B cell (primary cell): Measurements from ENCODE around the gene BDKRB1. TPM values are rescaled to one million over a fixed set of nuclear protein-coding genes. Genes with fewer than 3 reads are reported as not detected.

ENCODE experiments used
- ATAC-seq: fragments of 200-7000 bp; cut with Tn5 transposase; one replicate; pipeline ENCODE4 v1.10.0; 2021; ENCODE audit warnings: low read depth, mild to moderate bottlenecking, moderate number of reproducible peaks, moderate library complexity
- CTCF ChIA-PET: fragments of 350-600 bp; sonication (Branson Sonifier 250); formaldehyde crosslinking; loops from one replicate; lab custom pipeline; 2021; ENCODE audit warnings: antibody characterized with exemption, inconsistent platforms; lab: Charles Lee
- POLR2A ChIA-PET: fragments of 350-600 bp; sonication (Branson Sonifier 250); formaldehyde crosslinking; loops from one replicate; lab custom pipeline; 2021; ENCODE audit warnings: antibody characterized with exemption; lab: Charles Lee
- DNase-seq: peaks from one replicate; pipeline ENCODE4 v3.0.0; 2013
- H2AFZ ChIP-seq: 2 replicates; pipeline ENCODE4 v1.6.1; 2012; ENCODE audit warnings: mild to moderate bottlenecking, low read depth, low read length; ENCODE audit not compliant: insufficient read depth, poor library complexity, severe bottlenecking
- H3K27ac ChIP-seq, 2 donors: 1 replicate in 1 of 2; 2 replicates in 1 of 2; pipeline ENCODE4 v1.5.1; 2012 to 2013; ENCODE audit warnings: low read length in 2 of 2, mild to moderate bottlenecking in 2 of 2, moderate library complexity in 1 of 2
- H3K27me3 ChIP-seq, 4 experiments: fragments of 200-600 bp in 1 of 4; sonication (generic) in 1 of 4; replicated peaks in 1 of 4; 1 replicate in 2 of 4; 2 replicates in 2 of 4; pipeline versions ENCODE4 v1.6.1 to v1.7.0; 2013 to 2016; ENCODE audit warnings: low read length in 3 of 4, mild to moderate bottlenecking in 2 of 4, mixed read lengths in 1 of 4, moderate library complexity in 1 of 4; ENCODE audit not compliant: insufficient read depth in 4 of 4, control insufficient read depth in 3 of 4; ENCODE audit errors: control extremely low read depth in 1 of 4
- H3K36me3 ChIP-seq, 2 experiments: replicated peaks in 1 of 2; 1 replicate in 1 of 2; 2 replicates in 1 of 2; pipeline versions ENCODE4 v1.6.1 to v1.7.1; 2013; ENCODE audit warnings: low read length in 1 of 2; ENCODE audit not compliant: insufficient read depth in 2 of 2, control insufficient read depth in 1 of 2; ENCODE audit errors: control extremely low read depth in 1 of 2, extremely low read depth in 1 of 2
- H3K4me1 ChIP-seq, 2 donors: fragments of 200-600 bp in 1 of 2; sonication (generic) in 1 of 2; 1 replicate in 1 of 2; 2 replicates in 1 of 2; pipeline versions ENCODE4 v1.5.1 to v1.6.1; 2013 to 2017; ENCODE audit warnings: low read length in 2 of 2; ENCODE audit not compliant: control insufficient read depth in 2 of 2, insufficient read depth in 2 of 2
- H3K4me2 ChIP-seq: replicated peaks from 2 replicates; pipeline ENCODE3; 2012; ENCODE audit warnings: mild to moderate bottlenecking, low read depth, low read length; ENCODE audit not compliant: poor library complexity, severe bottlenecking
- H3K4me3 ChIP-seq, 5 experiments: fragments of 200-600 bp in 1 of 5; sonication (generic) in 1 of 5; 1 replicate in 3 of 5; 2 replicates in 2 of 5; pipeline versions ENCODE4 v1.5.1 to v1.7.0; 2011 to 2016; ENCODE audit warnings: low read length in 4 of 5, mild to moderate bottlenecking in 4 of 5, low read depth in 2 of 5, control low read depth in 1 of 5, moderate library complexity in 1 of 5; ENCODE audit not compliant: insufficient read depth in 1 of 5; ENCODE audit errors: control extremely low read depth in 1 of 5, extremely low read depth in 1 of 5
- H3K79me2 ChIP-seq: fragments of 200-600 bp; sonication (generic); one replicate; pipeline ENCODE4 v1.6.0; 2016; ENCODE audit warnings: low read length; ENCODE audit not compliant: control insufficient read depth, insufficient read depth
- H3K9ac ChIP-seq: fragments of 200-600 bp; sonication (generic); 2 replicates; pipeline ENCODE4 v1.6.1; 2017; ENCODE audit warnings: mild to moderate bottlenecking, low read length, moderate library complexity
- H3K9me3 ChIP-seq, 3 donors: one replicate each; pipeline versions ENCODE4 v1.6.1 to v1.7.1; 2013; ENCODE audit warnings: low read length in 2 of 3; ENCODE audit not compliant: control insufficient read depth in 2 of 3, insufficient read depth in 1 of 3; ENCODE audit errors: control extremely low read depth in 1 of 3
- H4K20me1 ChIP-seq: 2 replicates; pipeline ENCODE4 v1.6.0; 2012; ENCODE audit warnings: mild to moderate bottlenecking, low read length; ENCODE audit not compliant: insufficient read depth, control insufficient read depth, poor library complexity, severe bottlenecking
- H3K27ac Mint-ChIP-seq: one replicate; pipeline ENCODE4 v1.8.0; 2021; ENCODE audit warnings: mixed read lengths
- H3K27me3 Mint-ChIP-seq: one replicate; pipeline ENCODE4 v1.8.0; 2021; ENCODE audit warnings: mixed read lengths
- H3K4me1 Mint-ChIP-seq: one replicate; pipeline ENCODE4 v1.8.0; 2021; ENCODE audit warnings: mixed read lengths
- H3K4me3 Mint-ChIP-seq: one replicate; pipeline ENCODE4 v1.8.0; 2021; ENCODE audit warnings: mixed read lengths
- H3K9me3 Mint-ChIP-seq: one replicate; pipeline ENCODE4 v1.8.0; 2022; ENCODE audit warnings: mixed read lengths; ENCODE audit not compliant: insufficient read depth
- EZH2 ChIP-seq: IDR thresholded peaks from 2 replicates; pipeline ENCODE4 v1.6.1; 2012; ENCODE audit warnings: borderline replicate concordance, low read depth, mild to moderate bottlenecking, moderate library complexity, low read length; ENCODE audit not compliant: insufficient read depth, poor library complexity, severe bottlenecking
- WGBS: methylation state at CpG from one replicate; pipeline ENCODE4 v1.1.5; 2013; ENCODE audit warnings: missing lambda C conversion rate; ENCODE audit not compliant: insufficient coverage; 5-methylcytosine and 5-hydroxymethylcytosine counted together
- intact Hi-C: fragments of 100-400 bp; cut with micrococcal nuclease; formaldehyde crosslinking; loops from one replicate; pipeline ENCODE4 v1.10.0; 2022
- polyA plus RNA-seq: library from polyadenylated mRNA; depleted of rRNA; stranded (reverse); fragments of >200 nt; gene quantifications from 2 replicates; pipeline ENCODE4 v1.2.3, GENCODE V29; 2012
- total RNA-seq, 2 donors: library from RNA; stranded (reverse); fragments of 120-200 nt in 1 of 2; gene quantifications; 1 replicate in 1 of 2; 2 replicates in 1 of 2; pipeline versions ENCODE4 v1.2.3 to v1.2.4, GENCODE V29; 2013 to 2022
- TF ChIP-seq, protein P1 (sequence below): fragments of 200-600 bp; IDR thresholded peaks from one replicate; pipeline ENCODE4 v1.8.0; 2022; ENCODE audit warnings: antibody characterized with exemption, mild to moderate bottlenecking

The BDKRB1 gene
- total and polyA plus RNA-seq, 2 donors (not counting 1 experiment from before 2014, with no cell fraction given), result not detected

DNA sequence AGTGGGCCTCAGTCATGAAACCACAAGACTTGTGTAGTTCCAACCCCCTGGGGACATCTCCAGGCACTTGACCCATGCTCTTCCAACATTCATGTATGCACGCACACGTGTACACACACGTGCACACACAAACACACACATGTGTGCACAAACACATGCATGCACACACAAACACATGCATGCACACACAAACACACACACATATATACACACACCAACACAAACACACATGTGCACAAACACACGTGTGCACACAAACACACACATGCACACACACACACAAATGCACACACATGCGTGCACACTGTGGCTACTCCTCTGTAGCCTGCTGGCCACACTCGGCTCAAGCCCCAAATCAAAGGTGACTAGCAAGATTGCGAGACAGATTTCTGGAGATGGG, 28.6 kb upstream of the BDKRB1 start:
- Histone ChIP-seq H3K79me2 (no peaks in the 10 kb centered on the region), H3K36me3 (no peaks in the 10 kb centered on the region), H3K4me1 (no peaks in the 10 kb centered on the region), H3K9ac (no peak overlapping the region), H4K20me1 (no peaks in the 10 kb centered on the region), H3K4me3 (no peak overlapping the region), H3K27me3 (peaks cover 0 to 2% (median 0%) of the 10 kb centered on the region in 4 experiments), H3K27ac (no peak overlapping the region), H2AFZ (no peak overlapping the region), H3K9me3 (peaks cover 0 to 16% (median 0%) of the 10 kb centered on the region in 3 donors), H3K4me2 (no peak overlapping the region)
- POLR2A ChIA-PET, result no interaction called here
- Mint-ChIP-seq H3K27ac (no peak overlapping the region), H3K4me3 (no peak overlapping the region), H3K27me3 (peaks cover 7% of the 10 kb centered on the region), H3K9me3 (peaks cover 8% of the 10 kb centered on the region), H3K4me1 (no peaks in the 10 kb centered on the region)
- intact Hi-C loops, result no loop called here
- WGBS, result 91% methylated on average over 7 of the region's 7 CpGs
- ATAC-seq (no peak), DNase-seq (no peak)
- TF ChIP-seq, protein P1, sequence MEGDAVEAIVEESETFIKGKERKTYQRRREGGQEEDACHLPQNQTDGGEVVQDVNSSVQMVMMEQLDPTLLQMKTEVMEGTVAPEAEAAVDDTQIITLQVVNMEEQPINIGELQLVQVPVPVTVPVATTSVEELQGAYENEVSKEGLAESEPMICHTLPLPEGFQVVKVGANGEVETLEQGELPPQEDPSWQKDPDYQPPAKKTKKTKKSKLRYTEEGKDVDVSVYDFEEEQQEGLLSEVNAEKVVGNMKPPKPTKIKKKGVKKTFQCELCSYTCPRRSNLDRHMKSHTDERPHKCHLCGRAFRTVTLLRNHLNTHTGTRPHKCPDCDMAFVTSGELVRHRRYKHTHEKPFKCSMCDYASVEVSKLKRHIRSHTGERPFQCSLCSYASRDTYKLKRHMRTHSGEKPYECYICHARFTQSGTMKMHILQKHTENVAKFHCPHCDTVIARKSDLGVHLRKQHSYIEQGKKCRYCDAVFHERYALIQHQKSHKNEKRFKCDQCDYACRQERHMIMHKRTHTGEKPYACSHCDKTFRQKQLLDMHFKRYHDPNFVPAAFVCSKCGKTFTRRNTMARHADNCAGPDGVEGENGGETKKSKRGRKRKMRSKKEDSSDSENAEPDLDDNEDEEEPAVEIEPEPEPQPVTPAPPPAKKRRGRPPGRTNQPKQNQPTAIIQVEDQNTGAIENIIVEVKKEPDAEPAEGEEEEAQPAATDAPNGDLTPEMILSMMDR, result no peak
- no peak for TF ChIP-seq EZH2
- CTCF ChIA-PET, result no interaction called here

GRCh38 chr14:96229315-96229714, 26.7 kb upstream of the BDKRB1 start:
- Mint-ChIP-seq H3K4me1 (no peaks in the 10 kb centered on the region), H3K4me3 (no peak overlapping the region), H3K27ac (no peak overlapping the region), H3K9me3 (peaks cover 8% of the 10 kb centered on the region), H3K27me3 (peaks cover 3% of the 10 kb centered on the region)
- H3K4me3 ChIP-seq, result no peak overlapping the region
- DNase-seq, result no peak
- no peak overlapping the region for H3K4me2 ChIP-seq
- no peaks in the 10 kb centered on the region for H4K20me1 ChIP-seq
- WGBS, result 97% methylated on average over 6 of the region's 6 CpGs
- H3K36me3 ChIP-seq, result no peaks in the 10 kb centered on the region
- no peaks in the 10 kb centered on the region for H3K4me1 ChIP-seq
- H3K9me3 ChIP-seq, result peaks cover 0 to 16% (median 0%) of the 10 kb centered on the region in 3 donors
- no peak overlapping the region for H3K27ac ChIP-seq
- no peak for ATAC-seq
- CTCF ChIA-PET, result no interaction called here
- H3K9ac ChIP-seq, result no peak overlapping the region
- intact Hi-C loops, result no loop called here
- no peak for TF ChIP-seq EZH2
- TF ChIP-seq, protein P1, result no peak
- POLR2A ChIA-PET, result no interaction called here
- peaks cover 0 to 2% (median 0%) of the 10 kb centered on the region in 4 experiments for H3K27me3 ChIP-seq
- H3K79me2 ChIP-seq, result no peaks in the 10 kb centered on the region
- H2AFZ ChIP-seq, result no peak overlapping the region
